Posterior vena cava (tissue), 2 donors: ENCODE data around the gene CEACAM5. TPM values are rescaled to one million over a fixed set of nuclear protein-coding genes. Genes with fewer than 3 reads are reported as not detected.
A peak's percentile ranks its signal among the peaks of the same experiment; 100 is the strongest.

Source experiments
- DNase-seq: peaks from one replicate; pipeline ENCODE4 v3.0.0-alpha.2; 2020; ENCODE audit warnings: low spot score
- intact Hi-C, 2 donors: fragments of 100-400 bp; cut with DNase I; formaldehyde crosslinking; loops; one replicate each; pipeline versions ENCODE4 v1.14.1 to v1.14.2; 2022 to 2023
- long read RNA-seq, 2 donors: library from polyadenylated mRNA; unstranded; transcript quantifications; one replicate each; pipeline ENCODE4 v2.0.0, GENCODE V29; 2020 to 2021
- total RNA-seq, 2 donors: library from RNA; stranded (reverse); fragmentation: NEBNext Ultra II Directional; extraction: Animal tissue kit (Norgen Biotek cat#: 25700); gene quantifications; one replicate each; pipeline ENCODE4 v1.2.1, GENCODE V29; 2021
- donor health status: DM: yes; HTN: yes; CAD: no.
- donor health status: DM: yes; HTN: yes; CAD: no.

CEACAM5 gene
- not detected for total RNA-seq
- long read RNA-seq, donor 1, result 0 reads
- long read RNA-seq, donor 2, result 0 reads

- DNase-seq, result no peak
Measured at GRCh38 chr19:41708481-41708880, at the start of gene CEACAM5. TSS of gene CEACAM5 (plus strand) at chr19:41708626. CDS start at chr19:41708732, 106 bp downstream.

GRCh38 chr19:41666075-41666474, 42.4 kb upstream of the CEACAM5 start:
- DNase-seq, result no peak
- intact Hi-C loops, result no loop called here

More at GRCh38 chr19:41708481-41708880, at the start of gene CEACAM5:
- intact Hi-C loops, result no loop called here

- intact Hi-C loops, result no loop called here
- no peak for DNase-seq
Measured at GRCh38 chr19:41668315-41668714, 40.1 kb upstream of the CEACAM5 start.

GRCh38 chr19:41670755-41671154, 37.7 kb upstream of the CEACAM5 start:
- intact Hi-C loops, result loop anchor here in 1 of 2 donors (5.0 kb wide), 1 partner anchor 733 kb away; no protein-coding TSS in a partner anchor
- DNase-seq, result no peak

- intact Hi-C loops, result loop anchor here in 1 of 2 donors (5.0 kb wide), 1 partner anchor 734 kb away; no protein-coding TSS in a partner anchor
- no peak for DNase-seq
Measured at GRCh38 chr19:41671486-41671885, 36.9 kb upstream of the CEACAM5 start.

GRCh38 chr19:41682437-41682836, 26.0 kb upstream of the CEACAM5 start:
- DNase-seq, result no peak
- intact Hi-C loops, result no loop called here

GRCh38 chr19:41687419-41687818, 21.0 kb upstream of the CEACAM5 start:
- intact Hi-C loops, result no loop called here
- no peak for DNase-seq

GRCh38 chr19:41688098-41688497, 20.3 kb upstream of the CEACAM5 start, which contains the start of gene CEACAM7:
TSS of gene CEACAM7 (minus strand) at chr19:41688270. CDS start at chr19:41688165, 105 bp downstream.
- DNase-seq, result peak; percentile 48
- intact Hi-C loops, result no loop called here

- intact Hi-C loops, result no loop called here
- DNase-seq, result no peak
Measured at GRCh38 chr19:41688687-41689086, 19.7 kb upstream of the CEACAM5 start.

- no peak for DNase-seq
- intact Hi-C loops, result no loop called here
Measured at GRCh38 chr19:41689993-41690800, 18.2 kb upstream of the CEACAM5 start.

GRCh38 chr19:41690801-41691065, 17.7 kb upstream of the CEACAM5 start:
- intact Hi-C loops, result no loop called here

GRCh38 chr19:41691268-41691970, 17.0 kb upstream of the CEACAM5 start:
- intact Hi-C loops, result no loop called here
- peak; percentile 68 for DNase-seq

More at GRCh38 chr19:41690801-41691065, 17.7 kb upstream of the CEACAM5 start:
- DNase-seq, result no peak

- peak; percentile 26 for DNase-seq
Measured at GRCh38 chr19:41694196-41694595, 14.2 kb upstream of the CEACAM5 start.

GRCh38 chr19:41694831-41695635, 13.4 kb upstream of the CEACAM5 start:
- peak; percentile 54 for DNase-seq

More at GRCh38 chr19:41694196-41694595, 14.2 kb upstream of the CEACAM5 start:
- intact Hi-C loops, result no loop called here

GRCh38 chr19:41695745-41696144, 12.7 kb upstream of the CEACAM5 start:
- DNase-seq, result peak; percentile 35
- intact Hi-C loops, result no loop called here

More at GRCh38 chr19:41694831-41695635, 13.4 kb upstream of the CEACAM5 start:
- intact Hi-C loops, result no loop called here

GRCh38 chr19:41696402-41697197, 11.8 kb upstream of the CEACAM5 start:
- intact Hi-C loops, result no loop called here
- peak; percentile 58 for DNase-seq

GRCh38 chr19:41697198-41697855, 11.1 kb upstream of the CEACAM5 start:
- DNase-seq, result peak; percentile 59
- intact Hi-C loops, result no loop called here

- intact Hi-C loops, result no loop called here
Measured at GRCh38 chr19:41698746-41699230, 9.6 kb upstream of the CEACAM5 start.

More at GRCh38 chr19:41698746-41699230, 9.6 kb upstream of the CEACAM5 start:
- DNase-seq, result no peak
